HEK293 (cell line): Measurements from ENCODE around the gene MDN1.

ENCODE experiments used
- ZBTB10 ChIP-seq: fragments of 450-650 bp; formaldehyde crosslinking; IDR thresholded peaks from 2 replicates; pipeline ENCODE4 v1.5.1; 2016; ENCODE audit warnings: missing biosample characterization, missing genetic modification characterization
- ZIC2 ChIP-seq: fragments of 450-650 bp; formaldehyde crosslinking; IDR thresholded peaks from 2 replicates; pipeline ENCODE4 v1.5.1; 2016; ENCODE audit warnings: missing biosample characterization, missing genetic modification characterization
- ZNF138 ChIP-seq: fragments of 450-650 bp; formaldehyde crosslinking; IDR thresholded peaks from 2 replicates; pipeline ENCODE4 v1.5.1; 2016; ENCODE audit warnings: missing biosample characterization, missing genetic modification characterization, borderline replicate concordance
- ZNF792 ChIP-seq: fragments of 450-650 bp; formaldehyde crosslinking; IDR thresholded peaks from 2 replicates; pipeline ENCODE4 v1.5.1; 2016; ENCODE audit warnings: missing biosample characterization, missing genetic modification characterization
- TF ChIP-seq, protein P1 (sequence below): fragments of 450-650 bp; formaldehyde crosslinking; IDR thresholded peaks from 2 replicates; pipeline ENCODE4 v1.5.1; 2016; ENCODE audit warnings: missing biosample characterization, missing genetic modification characterization

GRCh38 chr6:89807581-89807980, 12.0 kb downstream of the MDN1 start:
- TF ChIP-seq ZNF792 (tag by site-specific recombination) (no peak), ZIC2 (tag by site-specific recombination) (no peak), ZNF138 (tag by site-specific recombination) (no peak), ZBTB10 (tag by site-specific recombination) (no peak)
- TF ChIP-seq, protein P1, sequence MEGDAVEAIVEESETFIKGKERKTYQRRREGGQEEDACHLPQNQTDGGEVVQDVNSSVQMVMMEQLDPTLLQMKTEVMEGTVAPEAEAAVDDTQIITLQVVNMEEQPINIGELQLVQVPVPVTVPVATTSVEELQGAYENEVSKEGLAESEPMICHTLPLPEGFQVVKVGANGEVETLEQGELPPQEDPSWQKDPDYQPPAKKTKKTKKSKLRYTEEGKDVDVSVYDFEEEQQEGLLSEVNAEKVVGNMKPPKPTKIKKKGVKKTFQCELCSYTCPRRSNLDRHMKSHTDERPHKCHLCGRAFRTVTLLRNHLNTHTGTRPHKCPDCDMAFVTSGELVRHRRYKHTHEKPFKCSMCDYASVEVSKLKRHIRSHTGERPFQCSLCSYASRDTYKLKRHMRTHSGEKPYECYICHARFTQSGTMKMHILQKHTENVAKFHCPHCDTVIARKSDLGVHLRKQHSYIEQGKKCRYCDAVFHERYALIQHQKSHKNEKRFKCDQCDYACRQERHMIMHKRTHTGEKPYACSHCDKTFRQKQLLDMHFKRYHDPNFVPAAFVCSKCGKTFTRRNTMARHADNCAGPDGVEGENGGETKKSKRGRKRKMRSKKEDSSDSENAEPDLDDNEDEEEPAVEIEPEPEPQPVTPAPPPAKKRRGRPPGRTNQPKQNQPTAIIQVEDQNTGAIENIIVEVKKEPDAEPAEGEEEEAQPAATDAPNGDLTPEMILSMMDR (tag by site-specific recombination): no peak
